HG03025 (cell line): ENCODE measurements around the gene L3MBTL3.
"Not testable (repeated sequence)": the region's sequence is repeated elsewhere in the genome, so short reads cannot be mapped to it uniquely, and the experiment has no call there.

Experiments
- ATAC-seq: cut with Tn5 transposase; IDR thresholded peaks from one replicate; pipeline ENCODE4 v1.9.1; 2021; ENCODE audit warnings: mild to moderate bottlenecking, moderate library complexity; ENCODE audit not compliant: unreplicated experiment, low FRiP score

Gene L3MBTL3

DNA sequence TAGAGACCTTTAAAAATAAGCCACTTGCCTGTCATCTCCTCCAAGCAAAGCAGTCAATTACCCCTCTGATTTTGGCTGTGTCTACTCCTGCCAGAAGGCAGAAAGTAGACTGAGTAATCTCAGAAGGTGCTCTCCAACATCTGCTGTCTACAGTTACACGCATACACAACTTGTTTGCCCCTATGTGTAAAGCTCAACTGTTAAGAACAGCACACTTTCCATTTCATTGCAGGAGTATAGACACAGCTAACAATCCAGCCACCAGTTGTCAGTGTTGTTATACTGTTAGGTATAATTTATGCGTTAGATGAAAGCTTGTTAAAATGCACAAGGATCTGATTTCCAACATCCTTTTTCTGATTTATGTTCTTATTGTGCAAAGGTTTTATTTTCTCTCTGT is 116.2 kb downstream of the L3MBTL3 start:
- no peak for ATAC-seq

DNA sequence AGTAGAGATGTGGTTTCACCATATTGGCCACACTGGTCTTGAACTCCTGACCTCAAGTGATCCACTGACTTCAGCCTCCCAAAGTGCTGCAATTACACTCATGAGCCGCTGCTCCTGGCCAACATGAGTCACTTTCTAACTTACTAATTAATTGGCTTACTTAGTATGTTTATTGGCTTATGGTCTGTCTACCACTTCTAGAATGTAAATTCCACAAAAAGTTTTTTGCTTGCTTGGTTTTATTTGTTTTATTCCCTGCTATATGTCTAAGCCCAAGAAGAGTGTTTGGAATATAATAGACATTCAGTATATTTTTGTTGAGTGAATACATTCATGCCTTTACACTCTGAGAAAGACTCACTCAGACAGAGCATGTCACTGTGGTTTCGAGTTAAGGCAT is 118.4 kb downstream of the L3MBTL3 start:
- no peak for ATAC-seq

DNA sequence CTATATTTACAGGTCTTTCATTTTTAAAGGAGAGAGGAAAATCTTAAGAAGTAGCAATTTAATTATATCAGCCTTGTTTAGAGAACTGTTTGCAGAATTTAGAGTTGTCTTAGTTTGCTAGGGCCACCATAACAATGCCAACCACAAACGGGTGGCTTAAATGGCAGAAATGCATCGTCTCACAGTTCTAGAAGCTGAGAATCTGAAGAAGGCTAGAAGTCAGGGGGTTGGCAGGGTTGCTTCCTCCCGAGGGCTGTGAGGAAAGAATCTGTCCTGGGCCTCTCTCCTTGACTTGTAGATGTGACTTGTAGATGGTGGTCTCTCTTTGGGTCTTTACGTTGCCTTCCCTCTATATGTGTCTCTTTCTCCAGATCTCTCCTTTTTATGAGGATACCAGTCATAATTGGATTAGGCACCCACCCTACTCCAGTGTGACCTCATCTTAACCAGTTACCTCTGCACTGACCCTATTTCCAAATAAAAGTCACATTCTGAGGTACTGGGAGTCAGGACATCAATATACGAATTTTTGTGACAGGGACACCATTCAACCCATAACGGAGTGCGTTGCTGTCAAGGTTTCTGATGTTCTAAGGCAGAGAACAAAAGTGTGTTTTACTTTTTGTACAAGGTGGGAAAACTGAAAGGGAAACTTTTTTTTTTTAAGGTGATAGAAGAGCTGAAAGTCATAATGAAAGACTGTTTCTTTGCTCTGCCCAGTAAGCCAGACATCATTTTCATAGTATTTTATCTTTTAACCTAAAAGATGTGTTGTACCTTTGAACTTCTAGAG is 119.9 kb downstream of the L3MBTL3 start:
- ATAC-seq: peak; percentile 66

DNA sequence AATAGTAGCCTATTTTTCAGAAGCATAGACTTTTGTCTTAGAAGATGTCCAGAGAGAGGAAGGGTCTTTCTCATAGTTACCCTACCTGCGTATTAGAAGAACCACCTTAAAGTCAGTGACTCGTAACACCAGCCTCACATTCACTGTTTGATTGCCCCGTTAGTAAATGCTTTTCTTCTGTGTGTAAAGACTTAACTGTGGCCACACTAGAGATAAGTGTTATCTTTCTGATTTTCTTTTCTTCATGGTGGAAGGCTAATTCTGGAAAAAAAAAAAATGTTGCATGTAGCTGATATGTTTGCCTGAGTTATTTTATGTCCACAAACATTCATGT is 120.5 kb downstream of the L3MBTL3 start:
- peak; percentile 11 for ATAC-seq

DNA sequence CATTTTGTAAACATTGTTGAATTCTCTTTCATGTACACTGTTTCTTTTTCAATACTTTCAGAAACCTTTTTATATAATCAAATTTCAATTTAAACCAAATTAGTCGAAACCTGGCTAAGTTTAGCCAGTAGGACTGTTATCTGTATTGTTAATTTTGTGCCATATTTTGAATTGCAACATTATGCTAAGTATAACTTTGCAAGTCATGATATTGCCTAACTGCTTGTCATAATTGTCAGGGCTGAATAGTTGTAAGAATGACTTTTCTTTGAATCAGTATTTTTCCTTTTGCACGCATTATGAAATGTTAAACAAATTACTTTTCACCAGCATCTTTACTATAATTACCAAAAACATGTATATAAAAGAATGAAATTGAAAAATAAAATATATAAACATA is 121.7 kb downstream of the L3MBTL3 start:
- ATAC-seq: no peak

DNA sequence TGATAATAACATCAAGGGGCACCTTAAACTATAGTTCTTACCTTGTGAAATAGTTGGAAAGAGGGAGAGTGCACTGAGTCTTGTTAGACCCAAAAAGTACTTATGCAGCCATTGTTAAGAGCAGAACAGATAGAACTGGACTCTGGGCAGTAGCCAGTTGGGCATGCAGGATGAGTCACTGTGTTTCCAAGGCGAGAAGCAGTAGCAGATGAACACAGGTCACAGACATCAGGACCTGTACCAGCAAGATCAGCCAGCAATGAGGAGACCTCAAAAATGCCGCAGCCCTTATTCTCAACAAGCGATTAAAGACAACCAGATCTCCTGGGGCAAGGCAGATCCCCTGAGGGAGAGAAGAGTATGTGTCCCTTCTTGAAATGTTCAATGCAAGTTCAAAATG is 125.3 kb downstream of the L3MBTL3 start:
- no peak for ATAC-seq

DNA sequence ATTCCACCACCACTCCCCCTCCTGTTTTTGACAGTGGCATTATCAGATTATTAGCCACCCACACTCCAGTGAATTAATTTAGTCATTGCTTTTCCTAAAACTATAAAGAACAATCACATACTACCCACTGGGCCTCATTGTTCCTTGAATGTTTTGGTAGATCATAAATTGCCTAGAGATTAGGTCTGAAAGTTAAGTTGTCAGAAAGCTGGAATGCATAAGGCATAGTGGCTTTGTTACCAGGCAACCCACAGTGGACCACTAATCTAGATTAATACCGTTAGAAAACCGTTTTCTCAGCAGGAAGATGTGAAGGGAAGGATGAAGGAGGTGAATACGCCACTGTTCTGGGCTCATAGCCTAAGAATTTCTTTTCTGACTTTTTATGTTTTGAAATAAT is 128.7 kb downstream of the L3MBTL3 start:
- ATAC-seq: no peak

DNA sequence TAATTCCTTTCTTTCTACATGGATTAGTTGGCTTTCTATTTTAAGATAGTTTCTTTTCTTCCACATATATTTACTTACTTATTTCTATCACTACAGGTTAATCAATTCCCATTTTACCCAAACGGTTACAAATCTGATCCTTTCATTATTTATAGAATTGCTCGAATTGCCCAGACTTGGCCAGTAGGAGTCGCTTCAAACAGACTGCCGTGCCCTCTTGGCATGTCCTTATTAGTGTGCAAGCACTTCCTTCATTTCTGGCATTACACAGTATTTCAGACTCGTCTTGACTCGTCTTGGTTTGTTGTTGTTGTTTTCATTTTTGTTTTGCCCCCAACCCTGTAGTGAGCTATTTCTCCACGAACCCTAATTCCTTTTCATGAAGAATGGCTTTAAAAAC is 129.8 kb downstream of the L3MBTL3 start:
- no peak for ATAC-seq

DNA sequence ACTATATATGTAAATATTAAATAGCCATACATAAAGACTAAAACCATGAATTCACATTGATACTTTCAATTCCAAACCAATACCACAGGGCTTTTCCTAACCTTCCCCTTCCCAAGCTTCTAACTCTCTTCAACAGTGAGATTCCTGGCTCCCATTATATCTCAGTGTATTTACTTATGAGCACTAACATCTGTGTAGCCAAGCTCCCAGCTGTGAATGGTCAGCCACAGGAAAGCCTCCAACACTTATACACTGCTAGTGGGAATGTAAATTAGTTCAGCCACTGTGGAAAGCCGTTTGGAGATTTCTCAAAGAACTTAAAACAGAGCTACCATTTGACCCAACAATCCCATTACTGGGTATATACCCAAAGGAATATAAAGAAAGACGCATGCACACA is 130.6 kb downstream of the L3MBTL3 start:
- not testable (repeated sequence) for ATAC-seq

DNA sequence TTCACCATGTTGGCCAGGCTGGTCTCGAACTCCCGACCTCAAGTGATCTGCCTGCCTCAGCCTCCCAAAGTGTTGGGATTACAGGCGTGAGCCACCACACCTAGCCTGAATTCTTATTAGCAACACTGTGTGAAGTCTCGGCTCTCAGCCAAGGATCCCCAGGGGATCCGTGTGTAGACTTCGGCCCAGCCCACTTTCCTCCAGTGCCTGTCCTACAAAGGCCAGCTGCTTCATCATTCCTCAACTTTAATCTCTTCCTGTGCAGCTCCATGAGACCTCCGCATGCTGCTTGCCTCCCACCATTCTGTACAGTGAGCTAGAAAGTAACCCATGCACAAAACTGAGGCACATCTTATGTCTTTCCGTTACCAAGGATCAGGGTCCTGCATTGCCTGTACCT is 132.5 kb downstream of the L3MBTL3 start:
- ATAC-seq: no peak

DNA sequence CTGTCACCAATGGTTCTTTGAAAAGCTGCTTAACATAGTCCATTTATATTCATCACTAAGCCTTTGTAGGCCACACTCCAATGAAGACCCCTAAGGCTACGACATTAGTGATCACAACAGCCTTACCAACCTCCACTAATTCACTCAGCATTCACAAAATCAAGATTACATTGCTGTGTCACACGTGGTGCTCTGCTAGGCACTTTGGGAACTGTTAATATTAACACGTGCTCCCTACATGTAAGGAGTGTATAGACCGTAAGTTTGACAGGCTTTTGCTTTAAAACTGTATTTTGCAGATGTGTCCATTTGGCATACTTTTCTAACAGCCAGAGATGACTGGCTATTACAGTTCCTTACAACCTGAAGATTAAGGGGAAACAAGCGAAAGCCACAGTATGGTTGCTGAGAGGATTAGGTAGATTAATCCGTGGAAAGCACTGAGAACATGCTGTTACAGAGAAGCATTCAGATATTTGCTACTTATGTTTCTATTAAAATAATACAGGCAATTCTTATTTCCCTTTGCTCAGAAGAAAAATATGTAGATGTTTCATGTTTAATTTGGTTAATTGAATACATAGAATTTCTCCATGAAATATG is 134.6 kb downstream of the L3MBTL3 start:
- ATAC-seq: no peak

DNA sequence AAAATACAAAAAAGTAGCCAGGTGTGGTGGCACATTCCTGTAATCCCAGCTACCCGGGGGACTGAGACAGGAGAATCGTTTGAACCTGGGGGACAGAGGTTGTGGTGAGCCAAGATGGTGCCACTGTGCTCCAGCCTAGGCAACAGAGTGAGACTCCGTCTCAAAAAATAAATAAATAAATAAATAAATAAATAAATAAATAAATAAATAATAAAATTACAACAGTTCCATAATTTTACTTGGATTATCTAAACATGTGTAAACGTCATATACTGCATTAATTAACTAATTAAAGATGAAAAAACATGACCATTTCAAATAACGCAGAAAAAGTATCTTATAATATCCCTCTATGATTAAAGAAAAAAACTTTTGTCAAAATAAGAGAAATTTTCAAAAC is 138.5 kb downstream of the L3MBTL3 start:
- no peak for ATAC-seq

DNA sequence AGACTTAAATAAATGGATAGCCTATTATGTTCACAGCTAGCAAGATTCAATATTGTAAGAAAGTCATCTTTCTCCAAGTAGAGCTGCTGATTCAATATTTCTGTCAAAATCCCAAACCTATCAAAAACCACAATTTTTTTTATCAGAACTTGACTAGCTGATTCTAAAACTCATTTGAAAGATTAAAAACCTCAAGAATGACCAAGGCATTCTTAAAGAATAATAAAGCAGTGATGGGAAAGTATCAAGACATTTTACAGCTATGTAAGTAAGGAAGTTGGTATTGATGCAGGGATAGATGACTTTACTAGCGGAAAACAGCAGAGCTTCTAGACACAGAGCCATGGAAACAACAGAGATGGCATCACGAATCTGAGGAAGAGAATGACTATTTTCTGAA is 139.7 kb downstream of the L3MBTL3 start:
- no peak for ATAC-seq

DNA sequence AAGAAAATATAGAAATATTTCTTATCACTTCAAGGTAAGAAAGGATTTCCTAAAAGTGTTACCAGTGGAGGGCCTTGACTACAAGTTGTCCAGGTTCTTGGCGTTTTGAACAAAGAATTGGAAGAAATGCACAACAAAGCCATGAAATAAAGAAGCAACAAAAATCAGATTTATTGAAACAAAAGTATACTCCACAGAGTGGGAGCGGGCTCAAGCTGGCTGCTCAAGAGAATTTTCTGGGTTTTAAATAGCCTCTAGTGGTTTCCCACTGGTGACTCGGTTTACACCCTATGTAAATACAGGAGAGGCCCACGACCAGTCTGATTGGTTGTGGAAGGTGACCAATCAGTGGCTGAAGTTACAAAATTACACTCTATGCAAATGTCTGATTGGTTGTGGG is 140.2 kb downstream of the L3MBTL3 start:
- ATAC-seq: no peak

DNA sequence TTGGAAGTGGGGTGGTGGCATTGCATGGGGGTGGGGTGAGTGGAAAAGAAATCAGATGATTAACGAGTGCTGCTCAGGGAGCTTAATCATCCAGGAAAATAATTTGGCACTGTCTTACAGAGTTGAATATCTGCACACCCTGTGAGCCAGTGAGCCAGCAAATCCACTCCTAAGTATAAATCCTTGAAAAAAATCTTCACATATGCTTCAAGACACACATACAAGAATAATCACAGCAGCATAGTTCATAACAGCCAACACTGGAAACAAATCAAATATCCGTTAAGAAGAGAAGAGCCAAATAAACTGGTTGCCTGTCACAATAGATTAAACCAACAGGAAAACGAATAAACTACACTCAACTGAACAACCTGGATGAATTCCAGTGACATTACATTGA is 141.6 kb downstream of the L3MBTL3 start:
- ATAC-seq: no peak

DNA sequence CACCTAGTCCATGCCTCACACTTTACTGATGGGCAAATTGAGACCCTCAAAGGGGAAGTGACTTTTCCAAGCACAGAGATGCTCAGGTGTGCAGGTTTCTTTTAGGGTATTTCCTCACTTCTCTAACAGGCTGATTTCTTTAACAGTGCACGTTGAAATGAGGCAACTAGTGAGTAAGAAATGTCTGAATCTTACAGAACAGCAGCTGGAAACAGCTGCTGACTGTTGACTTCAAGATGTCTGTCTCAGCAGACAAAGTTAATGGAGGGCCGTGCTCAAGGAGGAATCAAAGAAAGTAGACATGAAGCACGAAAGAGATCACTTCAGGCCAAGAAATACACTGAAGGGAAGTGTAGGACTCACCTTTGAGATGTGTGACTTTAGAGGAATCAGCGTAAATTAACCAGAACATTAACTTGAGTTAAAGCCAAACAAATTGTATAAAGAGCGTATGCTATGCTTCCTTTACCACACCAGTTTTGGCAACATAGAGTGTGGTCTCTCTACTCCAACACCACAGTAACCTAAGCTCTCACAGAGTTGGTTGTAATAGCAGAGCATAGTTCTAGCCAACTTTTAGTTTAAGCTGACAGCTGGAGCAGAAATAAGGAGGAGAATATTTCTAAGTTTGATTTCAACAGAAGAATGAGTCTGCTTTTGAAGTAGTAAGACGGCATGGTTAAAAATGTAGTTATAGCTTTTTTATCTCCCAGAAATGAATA is 143.5 kb downstream of the L3MBTL3 start:
- ATAC-seq: no peak

DNA sequence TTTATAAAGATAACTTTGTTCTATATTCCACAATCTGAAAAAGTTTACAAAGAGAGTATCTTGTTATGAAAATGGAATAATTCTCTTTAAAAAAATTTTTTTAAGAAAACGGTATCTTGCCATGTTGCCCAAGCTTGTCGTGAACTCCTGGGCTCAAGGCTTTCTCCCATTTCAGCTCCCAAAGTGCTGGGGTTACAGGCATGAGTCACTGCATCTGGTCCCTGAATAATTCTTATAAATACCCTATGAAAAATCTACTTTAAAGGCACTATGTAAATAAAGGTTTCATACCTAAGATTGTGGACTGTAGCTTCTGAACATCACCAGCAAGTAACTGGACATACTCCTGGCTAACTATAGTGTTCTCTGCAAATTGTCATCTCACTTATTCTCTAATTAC is 144.0 kb downstream of the L3MBTL3 start:
- no peak for ATAC-seq

DNA sequence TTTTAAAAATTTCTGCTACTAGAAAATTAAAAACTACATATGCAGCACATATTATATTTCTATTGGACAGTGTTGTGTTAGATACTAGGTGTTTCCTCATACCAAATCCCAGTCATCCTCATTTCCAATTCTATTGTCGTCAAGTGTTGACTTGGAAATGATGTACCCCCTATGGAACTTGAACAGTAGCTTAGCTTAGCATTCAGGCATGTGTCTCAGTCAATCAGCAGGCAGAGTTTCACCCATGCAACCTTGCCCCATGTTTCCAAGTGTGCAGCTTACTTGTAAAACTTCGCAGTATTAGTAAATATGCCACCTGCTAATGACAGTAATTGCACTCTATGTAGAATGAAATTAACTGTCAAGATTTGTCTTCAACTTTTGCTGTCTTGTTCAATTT is 144.9 kb downstream of the L3MBTL3 start:
- ATAC-seq: no peak

DNA sequence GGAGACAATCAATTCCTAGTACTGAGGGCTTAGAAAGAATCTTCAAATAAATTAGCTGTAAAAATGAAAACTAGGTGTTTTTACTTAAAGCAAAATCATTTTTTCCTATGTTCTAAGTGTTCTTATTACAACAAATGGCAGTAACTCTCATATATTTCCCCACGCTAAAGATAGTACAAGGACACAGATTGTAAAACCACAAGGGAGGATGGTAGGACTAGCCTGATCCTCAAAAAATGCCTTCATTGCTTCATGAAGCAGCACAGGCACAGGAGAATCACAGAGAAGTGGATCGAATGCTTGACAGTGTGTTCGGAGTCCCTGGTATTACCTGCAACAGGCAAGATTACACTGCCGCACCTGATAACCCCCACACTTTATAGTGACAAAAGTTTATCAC is 145.9 kb downstream of the L3MBTL3 start:
- no peak for ATAC-seq

DNA sequence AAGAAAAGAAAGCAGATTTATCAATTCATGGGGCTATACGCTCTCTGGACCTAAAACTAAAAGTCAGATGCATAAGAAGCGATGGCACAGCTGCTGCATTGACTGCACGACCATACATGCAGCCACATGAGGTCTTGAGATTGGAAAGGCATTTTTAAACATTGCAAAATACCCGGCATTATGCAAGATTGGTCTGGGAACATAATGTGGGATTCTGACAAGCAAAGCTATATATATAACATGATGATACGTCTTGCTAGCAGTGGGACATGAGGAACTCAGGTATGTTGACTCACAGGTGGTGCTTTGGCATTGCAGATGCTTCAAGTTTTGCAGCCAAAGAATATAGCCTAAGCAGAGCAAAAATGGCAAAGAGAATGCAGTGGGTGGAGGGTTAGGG is 149.3 kb downstream of the L3MBTL3 start:
- no peak for ATAC-seq

DNA sequence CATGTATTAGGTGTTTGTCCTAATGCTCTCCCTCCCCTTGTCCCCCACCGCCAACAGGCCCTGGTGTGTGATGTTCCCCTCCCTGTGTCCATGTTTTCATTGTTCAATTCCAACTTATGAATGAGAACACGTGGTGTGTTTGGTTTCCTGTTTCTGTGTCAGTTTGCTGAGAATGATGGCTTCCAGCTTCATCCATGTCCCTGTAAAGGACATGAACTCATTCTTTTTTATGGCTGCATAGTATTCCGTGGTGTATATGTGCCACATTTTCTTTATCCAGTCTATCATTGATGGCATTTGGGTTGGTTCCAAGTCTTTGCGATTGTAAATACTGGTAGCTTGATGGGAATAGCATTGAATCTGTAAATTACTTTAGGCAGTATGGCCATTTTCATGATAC is 151.8 kb downstream of the L3MBTL3 start:
- not testable (repeated sequence) for ATAC-seq
